Astrocyte (in vitro differentiated cells and primary cell): ENCODE data around the gene SLIT3. TPM values are rescaled to one million over a fixed set of nuclear protein-coding genes. Genes with fewer than 3 reads are reported as not detected.

Experiments
- DNase-seq: peaks from one replicate; pipeline ENCODE4 v3.0.0-alpha.2; 2010; ENCODE audit warnings: low read depth
- FAIRE-seq: peaks from 2 replicates; lab custom pipeline; 2011; peaks lifted over from hg19 to GRCh38; lab: Jason Lieb, UNC
- H2AFZ ChIP-seq: 2 replicates; pipeline ENCODE4 v1.6.0; 2012; ENCODE audit warnings: low read depth, low read length, inconsistent platforms
- H3K27ac ChIP-seq: 2 replicates; pipeline ENCODE4 v1.5.1; 2011; ENCODE audit warnings: low read depth, low read length, inconsistent platforms
- H3K27me3 ChIP-seq: 2 replicates; pipeline ENCODE4 v1.6.0; 2011; ENCODE audit warnings: low read length, inconsistent platforms; ENCODE audit not compliant: insufficient read depth
- H3K36me3 ChIP-seq: 2 replicates; pipeline ENCODE4 v1.5.1; 2011; ENCODE audit warnings: low read length, inconsistent platforms; ENCODE audit not compliant: insufficient read depth
- H3K4me1 ChIP-seq: 2 replicates; pipeline ENCODE4 v1.5.1; 2011; ENCODE audit warnings: low read length, inconsistent platforms; ENCODE audit not compliant: insufficient read depth
- H3K4me2 ChIP-seq: 2 replicates; pipeline ENCODE4 v1.6.0; 2012; ENCODE audit warnings: low read length, inconsistent platforms
- H3K4me3 ChIP-seq: 2 replicates; pipeline ENCODE4 v1.5.1; 2011; ENCODE audit warnings: low read depth, mild to moderate bottlenecking, low read length, inconsistent platforms; ENCODE audit not compliant: insufficient read depth
- H3K79me2 ChIP-seq: 2 replicates; pipeline ENCODE4 v1.6.0; 2012; ENCODE audit warnings: mild to moderate bottlenecking, low read length, inconsistent platforms; ENCODE audit not compliant: insufficient read depth
- H3K9ac ChIP-seq: 2 replicates; pipeline ENCODE4 v1.6.0; 2012; ENCODE audit warnings: mild to moderate bottlenecking, low read length, inconsistent platforms
- H3K9me3 ChIP-seq: 2 replicates; pipeline ENCODE4 v1.5.1; 2012; ENCODE audit warnings: low read depth, mild to moderate bottlenecking, low read length, inconsistent platforms; ENCODE audit not compliant: insufficient read depth
- H4K20me1 ChIP-seq: 2 replicates; pipeline ENCODE4 v1.6.0; 2012; ENCODE audit warnings: low read length, inconsistent platforms; ENCODE audit not compliant: insufficient read depth
- H3K27ac Mint-ChIP-seq: one replicate; pipeline ENCODE4 v1.8.0; 2021; ENCODE audit warnings: mild to moderate bottlenecking, mixed read lengths; ENCODE audit not compliant: unreplicated experiment
- H3K27me3 Mint-ChIP-seq: one replicate; pipeline ENCODE4 v1.8.0; 2021; ENCODE audit warnings: low read depth, mixed read lengths; ENCODE audit not compliant: unreplicated experiment
- H3K36me3 Mint-ChIP-seq: one replicate; pipeline ENCODE4 v1.8.0; 2021; ENCODE audit warnings: low read depth, mixed read lengths; ENCODE audit not compliant: unreplicated experiment
- H3K4me1 Mint-ChIP-seq: one replicate; pipeline ENCODE4 v1.8.0; 2021; ENCODE audit warnings: low read depth, mixed read lengths; ENCODE audit not compliant: unreplicated experiment
- H3K4me3 Mint-ChIP-seq: one replicate; pipeline ENCODE4 v1.8.0; 2021; ENCODE audit warnings: mild to moderate bottlenecking, moderate library complexity, mixed read lengths; ENCODE audit not compliant: unreplicated experiment
- H3K9me3 Mint-ChIP-seq: one replicate; pipeline ENCODE4 v1.8.0; 2021; ENCODE audit warnings: mild to moderate bottlenecking, mixed read lengths; ENCODE audit not compliant: unreplicated experiment
- EZH2 ChIP-seq: IDR thresholded peaks from 2 replicates; pipeline ENCODE4 v1.6.1; 2012; ENCODE audit warnings: mild to moderate bottlenecking, low read length, inconsistent platforms; ENCODE audit not compliant: insufficient read depth
- total RNA-seq: library from RNA; stranded (reverse); gene quantifications from 2 replicates; pipeline ENCODE4 v1.2.1, GENCODE V29; 2021
- TF ChIP-seq, protein P1 (sequence below): IDR thresholded peaks from 2 replicates; pipeline ENCODE4 v1.5.1; 2011; ENCODE audit warnings: low read depth, mild to moderate bottlenecking, inconsistent platforms, low read length, moderate library complexity; ENCODE audit not compliant: insufficient read depth

Gene SLIT3
- total RNA-seq, 1 donor from 2014 or later: 20.7 TPM

DNA sequence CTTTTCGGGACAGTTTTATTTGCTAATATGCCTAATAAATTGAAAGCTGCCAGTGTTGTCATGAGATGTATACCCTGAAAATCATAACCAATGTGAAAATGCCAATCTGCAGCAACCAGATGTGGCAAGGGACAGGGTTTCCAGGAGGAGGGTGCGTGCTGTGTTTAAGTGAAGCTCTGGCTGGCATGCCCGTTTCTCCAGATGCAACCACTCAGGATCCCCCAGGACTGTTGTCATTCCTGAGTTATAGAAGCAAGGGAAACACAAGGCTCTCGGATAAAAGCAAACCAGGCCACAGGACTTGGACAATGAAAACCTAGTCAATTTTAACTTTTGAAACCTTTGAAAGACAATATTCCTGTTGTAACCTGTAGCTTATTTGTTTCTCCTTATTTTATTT is 360.2 kb downstream of the SLIT3 start:
- no peak for DNase-seq
- no peaks in the 10 kb centered on the region for H3K4me1 Mint-ChIP-seq
- peaks cover 2% of the 10 kb centered on the region for H3K27me3 Mint-ChIP-seq
- no peak overlapping the region for H3K27ac ChIP-seq
- TF ChIP-seq EZH2: no peak
- TF ChIP-seq, protein P1, sequence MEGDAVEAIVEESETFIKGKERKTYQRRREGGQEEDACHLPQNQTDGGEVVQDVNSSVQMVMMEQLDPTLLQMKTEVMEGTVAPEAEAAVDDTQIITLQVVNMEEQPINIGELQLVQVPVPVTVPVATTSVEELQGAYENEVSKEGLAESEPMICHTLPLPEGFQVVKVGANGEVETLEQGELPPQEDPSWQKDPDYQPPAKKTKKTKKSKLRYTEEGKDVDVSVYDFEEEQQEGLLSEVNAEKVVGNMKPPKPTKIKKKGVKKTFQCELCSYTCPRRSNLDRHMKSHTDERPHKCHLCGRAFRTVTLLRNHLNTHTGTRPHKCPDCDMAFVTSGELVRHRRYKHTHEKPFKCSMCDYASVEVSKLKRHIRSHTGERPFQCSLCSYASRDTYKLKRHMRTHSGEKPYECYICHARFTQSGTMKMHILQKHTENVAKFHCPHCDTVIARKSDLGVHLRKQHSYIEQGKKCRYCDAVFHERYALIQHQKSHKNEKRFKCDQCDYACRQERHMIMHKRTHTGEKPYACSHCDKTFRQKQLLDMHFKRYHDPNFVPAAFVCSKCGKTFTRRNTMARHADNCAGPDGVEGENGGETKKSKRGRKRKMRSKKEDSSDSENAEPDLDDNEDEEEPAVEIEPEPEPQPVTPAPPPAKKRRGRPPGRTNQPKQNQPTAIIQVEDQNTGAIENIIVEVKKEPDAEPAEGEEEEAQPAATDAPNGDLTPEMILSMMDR: no peak
- H3K27ac Mint-ChIP-seq: no peak overlapping the region
- H3K4me1 ChIP-seq: no peaks in the 10 kb centered on the region
- no peak overlapping the region for H3K4me3 Mint-ChIP-seq
- H3K36me3 ChIP-seq: no peaks in the 10 kb centered on the region
- no peak overlapping the region for H3K4me3 ChIP-seq
- no peak overlapping the region for H2AFZ ChIP-seq
- no peak overlapping the region for H3K4me2 ChIP-seq
- no peaks in the 10 kb centered on the region for H3K9me3 ChIP-seq
- no peaks in the 10 kb centered on the region for H3K27me3 ChIP-seq
- H3K36me3 Mint-ChIP-seq: no peaks in the 10 kb centered on the region
- H4K20me1 ChIP-seq: no peaks in the 10 kb centered on the region
- FAIRE-seq: no peak
- H3K9me3 Mint-ChIP-seq: no peaks in the 10 kb centered on the region
- H3K79me2 ChIP-seq: no peaks in the 10 kb centered on the region
- H3K9ac ChIP-seq: no peak overlapping the region

DNA sequence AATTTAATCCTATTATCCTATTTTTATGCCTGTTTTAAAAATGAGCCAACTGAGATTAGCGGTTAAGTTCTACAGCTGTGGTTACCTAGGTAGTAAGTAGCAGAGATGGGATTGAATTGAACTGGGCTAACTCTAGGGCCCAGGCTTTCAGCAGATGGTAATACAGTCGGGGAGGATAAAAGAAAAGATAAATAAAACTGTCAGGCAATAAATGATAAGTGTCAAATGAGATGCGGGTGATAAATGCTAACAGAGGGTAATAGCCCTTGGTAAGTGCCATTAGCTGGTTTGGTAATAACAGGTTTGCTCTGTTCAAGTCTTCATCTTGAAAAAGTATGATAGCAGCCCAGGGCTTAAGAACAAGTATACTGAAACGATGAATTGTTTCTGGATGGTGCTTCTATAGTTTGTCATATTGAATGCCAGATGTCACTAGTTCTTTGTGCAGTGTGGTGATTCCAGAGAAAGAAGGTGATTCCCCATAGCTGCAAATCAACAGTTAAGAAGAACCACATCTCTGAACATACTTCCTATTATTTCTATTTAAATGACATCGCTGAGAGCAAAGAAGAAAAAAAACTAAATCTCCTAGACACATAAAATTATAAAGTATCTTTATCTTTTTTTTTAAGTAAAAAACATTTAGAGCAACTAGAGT is 360.9 kb downstream of the SLIT3 start:
- Histone ChIP-seq H3K9ac (no peak overlapping the region), H2AFZ (no peak overlapping the region), H3K79me2 (no peaks in the 10 kb centered on the region), H3K9me3 (no peaks in the 10 kb centered on the region), H3K4me3 (no peak overlapping the region), H3K27me3 (no peaks in the 10 kb centered on the region), H3K4me2 (no peak overlapping the region), H3K4me1 (no peaks in the 10 kb centered on the region), H3K27ac (no peak overlapping the region), H3K36me3 (no peaks in the 10 kb centered on the region), H4K20me1 (no peaks in the 10 kb centered on the region)
- FAIRE-seq (peak; percentile 13), DNase-seq (no peak)
- Mint-ChIP-seq H3K27me3 (peaks cover 2% of the 10 kb centered on the region), H3K27ac (no peak overlapping the region), H3K4me3 (no peak overlapping the region), H3K4me1 (peaks cover 5% of the 10 kb centered on the region), H3K36me3 (no peaks in the 10 kb centered on the region), H3K9me3 (no peaks in the 10 kb centered on the region)
- no peak for TF ChIP-seq EZH2
- TF ChIP-seq, protein P1: no peak

DNA sequence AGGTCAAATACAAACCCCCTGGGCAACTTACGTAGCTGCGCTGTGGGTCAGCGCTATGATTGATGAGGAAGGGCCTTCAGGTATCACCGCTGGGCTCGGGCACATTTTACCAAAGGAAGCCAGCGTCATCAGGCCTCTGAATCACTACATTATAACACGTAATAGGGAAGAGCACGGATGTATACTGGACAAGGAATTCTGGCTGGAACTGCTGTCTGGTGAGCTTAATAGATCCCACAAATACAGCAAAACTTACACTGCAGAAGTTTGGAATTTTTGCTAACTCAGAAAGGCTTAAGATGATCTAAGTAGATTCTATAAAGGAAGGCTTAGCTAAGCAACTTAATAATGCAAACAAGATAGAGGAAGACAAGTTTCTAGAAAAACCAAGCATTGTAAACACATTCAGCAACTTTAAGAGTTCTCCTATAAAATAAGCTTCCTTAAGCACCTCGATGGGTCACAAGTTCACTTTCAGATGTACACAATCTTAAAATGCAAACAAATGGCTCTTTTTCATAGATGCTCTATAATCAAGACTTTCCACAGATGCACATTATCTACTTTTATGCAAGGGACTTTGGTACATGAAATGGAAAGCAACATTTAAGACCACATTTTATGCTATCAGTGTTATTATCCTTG is 361.7 kb downstream of the SLIT3 start:
- H3K27ac ChIP-seq: no peak overlapping the region
- H3K4me3 ChIP-seq: no peak overlapping the region
- no peak overlapping the region for H3K9ac ChIP-seq
- Mint-ChIP-seq H3K27ac (no peak overlapping the region), H3K36me3 (no peaks in the 10 kb centered on the region), H3K27me3 (peaks cover 2% of the 10 kb centered on the region), H3K9me3 (no peaks in the 10 kb centered on the region), H3K4me3 (no peak overlapping the region), H3K4me1 (peaks cover 7% of the 10 kb centered on the region)
- TF ChIP-seq, protein P1: no peak
- no peak for TF ChIP-seq EZH2
- peak; percentile 18 for DNase-seq
- no peak overlapping the region for H3K4me2 ChIP-seq
- H3K4me1 ChIP-seq: no peaks in the 10 kb centered on the region
- H4K20me1 ChIP-seq: no peaks in the 10 kb centered on the region
- no peaks in the 10 kb centered on the region for H3K27me3 ChIP-seq
- no peaks in the 10 kb centered on the region for H3K36me3 ChIP-seq
- no peak overlapping the region for H2AFZ ChIP-seq
- FAIRE-seq: no peak
- no peaks in the 10 kb centered on the region for H3K9me3 ChIP-seq
- H3K79me2 ChIP-seq: no peaks in the 10 kb centered on the region
